Esophagus muscularis mucosa (tissue), 4 donors: ENCODE results near the gene TUBB. TPM values are rescaled to one million over a fixed set of nuclear protein-coding genes. Genes with fewer than 3 reads are reported as not detected.

ENCODE experiments used
- DNase-seq: peaks from one replicate; pipeline ENCODE4 v3.0.0-alpha.2; 2017; ENCODE audit errors: extremely low spot score
- H3K27ac ChIP-seq, 4 donors: fragments of 200-600 bp; sonication (generic); replicated peaks in 1 of 4; 1 replicate in 3 of 4; 2 replicates in 1 of 4; pipeline ENCODE4 v1.5.1; 2016 to 2019; ENCODE audit warnings: mild to moderate bottlenecking in 1 of 4
- H3K27me3 ChIP-seq, 4 donors: fragments of 200-600 bp; sonication (generic); one replicate each; pipeline versions ENCODE4 v1.5.1 to v1.6.0; 2016 to 2019
- H3K36me3 ChIP-seq, 4 donors: fragments of 200-600 bp; sonication (generic); one replicate each; pipeline ENCODE4 v1.5.1; 2016 to 2019
- H3K4me1 ChIP-seq, 4 donors: fragments of 200-600 bp; sonication (generic); one replicate each; pipeline ENCODE4 v1.5.1; 2016 to 2019
- H3K4me3 ChIP-seq, 4 donors: fragments of 200-600 bp; sonication (generic); 1 replicate in 2 of 4; 2 replicates in 2 of 4; pipeline ENCODE4 v1.5.1; 2016 to 2019; ENCODE audit warnings: mild to moderate bottlenecking in 4 of 4, moderate library complexity in 1 of 4
- H3K9me3 ChIP-seq, 4 donors: fragments of 200-600 bp; sonication (generic); 1 replicate in 3 of 4; 2 replicates in 1 of 4; pipeline ENCODE4 v1.5.1; 2016 to 2019
- EP300 ChIP-seq: sonication (generic); formaldehyde crosslinking; IDR thresholded peaks from one replicate; pipeline ENCODE4 v1.6.1; 2017; ENCODE audit warnings: antibody characterized with exemption
- POLR2A ChIP-seq: fragments of 450-650 bp; IDR thresholded peaks from one replicate; pipeline ENCODE4 v1.6.1; 2017; ENCODE audit warnings: antibody characterized with exemption, moderate library complexity, mild to moderate bottlenecking, low read depth
- POLR2AphosphoS5 ChIP-seq, 2 donors: sonication (generic); formaldehyde crosslinking; IDR thresholded peaks; one replicate each; pipeline ENCODE4 v1.6.1; 2017; ENCODE audit warnings: antibody characterized with exemption in 2 of 2
- WGBS: methylation state at CpG from one replicate; pipeline ENCODE4 v1.1.5; 2018; 5-methylcytosine and 5-hydroxymethylcytosine counted together
- intact Hi-C: fragments of 100-400 bp; cut with DNase I; formaldehyde crosslinking; loops from one replicate; pipeline ENCODE4 v1.15.1; 2023
- total RNA-seq, 4 donors: library from RNA; depleted of rRNA; stranded (reverse); fragments of >200 nt; gene quantifications; one replicate each; pipeline versions ENCODE4 v1.1.0 to v1.2.1, GENCODE V29; 2016
- TF ChIP-seq, protein P1 (sequence below), 3 experiments: fragments of 200-600 bp in 2 of 3; fragments of 450-650 bp in 1 of 3; sonication (generic) in 2 of 3; IDR thresholded peaks; one replicate each; pipeline ENCODE4 v1.5.1; 2017 to 2019; ENCODE audit warnings: antibody characterized with exemption in 3 of 3, mild to moderate bottlenecking in 2 of 3, moderate library complexity in 1 of 3

Gene TUBB
- total RNA-seq, 4 donors from 2014 or later: 208 to 398 (median 272) TPM

DNA sequence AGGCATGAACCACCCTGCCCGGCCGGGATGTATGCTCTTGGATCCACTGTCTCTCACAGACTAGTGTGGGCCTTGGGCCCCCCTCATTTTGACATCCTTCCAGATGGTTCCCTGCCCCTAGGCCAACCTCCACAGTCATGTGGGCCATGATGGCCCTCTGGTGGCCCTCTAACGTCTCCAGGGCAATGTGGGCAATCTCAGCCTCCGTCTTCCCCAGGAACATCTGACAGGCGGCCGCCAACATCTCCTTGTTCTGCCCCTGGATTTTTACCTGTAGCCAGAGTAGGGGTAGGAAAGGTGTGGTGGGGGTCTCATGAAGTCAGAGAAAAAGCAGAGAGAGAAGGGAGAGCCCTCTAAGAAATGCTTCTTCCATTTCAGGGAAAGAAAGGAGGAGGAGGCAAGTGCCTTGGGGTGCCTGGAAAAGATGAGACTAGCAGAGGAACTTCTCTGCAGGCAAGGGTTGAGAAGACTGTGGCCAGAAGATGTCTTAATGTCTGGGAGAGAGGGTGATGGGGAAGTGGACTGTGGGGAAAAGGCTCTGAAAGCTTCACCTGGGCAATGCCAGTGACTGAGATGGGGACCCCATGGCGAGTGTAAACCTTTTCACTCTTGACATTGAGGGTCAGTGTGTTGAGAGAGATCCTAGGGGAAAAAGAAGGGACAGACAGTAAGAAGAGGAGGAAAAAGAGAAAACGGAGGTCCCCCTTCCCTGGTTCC lies 21.1 kb downstream of the TUBB start:
- H3K4me3 ChIP-seq: peak overlapping the region; percentile 69 to 91 (median 84)
- H3K4me1 ChIP-seq: peaks cover 45 to 74% (median 62%) of the 10 kb centered on the region in 4 donors
- DNase-seq: no peak
- no peaks in the 10 kb centered on the region for H3K27me3 ChIP-seq
- peaks cover 19 to 52% (median 49%) of the 10 kb centered on the region in 4 donors for H3K36me3 ChIP-seq
- WGBS: 55% methylated on average over 8 of the region's 8 CpGs
- no peaks in the 10 kb centered on the region for H3K9me3 ChIP-seq
- H3K27ac ChIP-seq: peak overlapping the region; percentile 90 to 99 (median 90)
- intact Hi-C loops: loop anchor here (5.0 kb wide), 2 partner anchors 81 to 136 kb away; no protein-coding TSS in a partner anchor
- TF ChIP-seq POLR2AphosphoS5 (IDR thresholded peaks at IDR 0.05) (no peak), POLR2A (no peak), EP300 (no peak)
- TF ChIP-seq, protein P1, sequence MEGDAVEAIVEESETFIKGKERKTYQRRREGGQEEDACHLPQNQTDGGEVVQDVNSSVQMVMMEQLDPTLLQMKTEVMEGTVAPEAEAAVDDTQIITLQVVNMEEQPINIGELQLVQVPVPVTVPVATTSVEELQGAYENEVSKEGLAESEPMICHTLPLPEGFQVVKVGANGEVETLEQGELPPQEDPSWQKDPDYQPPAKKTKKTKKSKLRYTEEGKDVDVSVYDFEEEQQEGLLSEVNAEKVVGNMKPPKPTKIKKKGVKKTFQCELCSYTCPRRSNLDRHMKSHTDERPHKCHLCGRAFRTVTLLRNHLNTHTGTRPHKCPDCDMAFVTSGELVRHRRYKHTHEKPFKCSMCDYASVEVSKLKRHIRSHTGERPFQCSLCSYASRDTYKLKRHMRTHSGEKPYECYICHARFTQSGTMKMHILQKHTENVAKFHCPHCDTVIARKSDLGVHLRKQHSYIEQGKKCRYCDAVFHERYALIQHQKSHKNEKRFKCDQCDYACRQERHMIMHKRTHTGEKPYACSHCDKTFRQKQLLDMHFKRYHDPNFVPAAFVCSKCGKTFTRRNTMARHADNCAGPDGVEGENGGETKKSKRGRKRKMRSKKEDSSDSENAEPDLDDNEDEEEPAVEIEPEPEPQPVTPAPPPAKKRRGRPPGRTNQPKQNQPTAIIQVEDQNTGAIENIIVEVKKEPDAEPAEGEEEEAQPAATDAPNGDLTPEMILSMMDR (IDR thresholded peaks at IDR 0.05): no peak

DNA sequence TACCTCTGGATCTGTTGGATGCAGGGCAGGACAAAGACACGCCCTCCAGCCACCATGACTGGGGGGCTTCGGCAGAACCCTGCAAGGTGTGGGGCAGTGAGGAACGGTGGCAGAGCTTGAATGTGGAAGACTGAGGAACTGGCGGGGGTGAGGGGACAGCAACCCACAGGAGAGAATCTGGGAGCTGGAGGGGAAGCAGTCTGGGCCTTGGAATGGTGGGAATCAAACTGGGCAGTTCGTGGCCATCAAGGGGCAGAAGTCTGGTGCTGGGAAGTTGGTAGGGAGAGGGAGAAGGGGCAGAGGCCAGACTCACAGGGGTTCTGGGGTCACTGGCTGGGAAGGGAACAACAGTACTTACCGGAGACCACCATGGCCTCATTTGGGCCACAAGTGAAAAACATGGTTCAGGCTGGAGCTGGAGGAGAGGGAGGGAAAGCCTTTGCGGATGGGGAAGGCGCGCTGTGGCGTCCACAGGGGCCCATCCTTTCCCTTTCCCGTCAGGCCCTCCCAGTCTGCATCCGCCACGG lies 21.7 kb downstream of the TUBB start:
- peak overlapping the region; percentile 69 to 91 (median 84) for H3K4me3 ChIP-seq
- DNase-seq: no peak
- peaks cover 19 to 46% (median 43%) of the 10 kb centered on the region in 4 donors for H3K36me3 ChIP-seq
- H3K9me3 ChIP-seq: no peaks in the 10 kb centered on the region
- H3K27me3 ChIP-seq: no peaks in the 10 kb centered on the region
- TF ChIP-seq POLR2AphosphoS5 (IDR thresholded peaks at IDR 0.05) (no peak), POLR2A (no peak), EP300 (no peak)
- TF ChIP-seq, protein P1 (IDR thresholded peaks at IDR 0.05): no peak
- WGBS: 8% methylated on average over 13 of the region's 13 CpGs
- peaks cover 43 to 73% (median 60%) of the 10 kb centered on the region in 4 donors for H3K4me1 ChIP-seq
- peak overlapping the region; percentile 90 to 99 (median 90) for H3K27ac ChIP-seq
- intact Hi-C loops: loop anchor here (5.0 kb wide), 2 partner anchors 80 to 135 kb away; no protein-coding TSS in a partner anchor

DNA sequence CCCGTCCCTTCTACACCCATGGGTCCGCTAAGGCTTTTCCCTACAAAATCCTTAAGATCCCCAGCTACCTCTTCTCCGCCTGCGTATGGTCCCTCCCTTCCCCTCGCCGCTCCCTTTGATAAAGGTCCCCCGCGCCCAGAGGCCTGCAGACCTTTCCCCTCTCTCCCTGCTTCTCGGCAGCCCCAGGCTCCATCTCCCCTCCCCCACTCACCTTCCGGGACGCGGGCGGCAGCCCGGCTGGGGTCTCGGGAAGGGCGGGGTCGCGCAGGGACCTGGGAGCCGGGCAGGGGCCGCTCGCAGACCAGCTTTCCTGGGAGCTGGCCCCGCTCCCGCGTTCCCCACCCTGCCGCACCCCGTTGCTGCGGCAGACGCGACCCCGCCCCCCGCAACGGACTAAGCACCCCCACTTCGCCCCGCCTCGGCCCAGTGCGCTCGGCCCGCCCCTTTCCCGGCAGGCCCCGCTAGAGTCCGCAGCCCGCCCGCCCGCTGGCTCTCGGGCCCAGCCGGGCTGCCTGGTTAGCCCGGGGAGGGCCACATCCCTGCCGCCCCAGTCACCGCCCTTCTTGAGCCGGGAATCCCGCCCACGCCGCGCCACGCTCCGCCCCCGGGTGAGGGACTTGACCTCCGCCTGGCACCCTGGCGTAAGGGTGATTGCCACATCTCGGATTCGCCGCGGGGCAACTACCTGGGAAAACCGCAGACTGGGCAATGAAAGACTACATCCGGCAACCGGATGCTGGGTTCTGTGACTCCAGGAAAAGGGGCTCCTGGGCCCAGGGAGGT lies 22.4 kb downstream of the TUBB start, which contains the start of gene FLOT1:
Gene FLOT1 (minus strand): TSS at position 372 of the 783 bp plus-strand sequence. CDS start 498 bp downstream, outside the sequence.
- TF ChIP-seq, protein P1 (IDR thresholded peaks at IDR 0.05): no peak
- TF ChIP-seq POLR2A: peak; percentile 86
- TF ChIP-seq POLR2AphosphoS5 (IDR thresholded peaks at IDR 0.05): peak; percentile 89 to 90
- Histone ChIP-seq H3K4me1 (peaks cover 40 to 66% (median 54%) of the 10 kb centered on the region in 4 donors), H3K27ac (peak within 1 kb of the TSS; percentile 90 to 99 (median 90)), H3K4me3 (peak within 1 kb of the TSS; percentile 69 to 91 (median 84)), H3K27me3 (no peaks in the 10 kb centered on the region), H3K36me3 (peaks cover 19 to 39% (median 37%) of the 10 kb centered on the region in 4 donors), H3K9me3 (no peaks in the 10 kb centered on the region)
- intact Hi-C loops: loop anchor here (5.0 kb wide), 2 partner anchors 80 to 135 kb away; no protein-coding TSS in a partner anchor
- 0% methylated on average over 19 of the region's 66 CpGs for WGBS
- DNase-seq: peak; percentile 99

DNA sequence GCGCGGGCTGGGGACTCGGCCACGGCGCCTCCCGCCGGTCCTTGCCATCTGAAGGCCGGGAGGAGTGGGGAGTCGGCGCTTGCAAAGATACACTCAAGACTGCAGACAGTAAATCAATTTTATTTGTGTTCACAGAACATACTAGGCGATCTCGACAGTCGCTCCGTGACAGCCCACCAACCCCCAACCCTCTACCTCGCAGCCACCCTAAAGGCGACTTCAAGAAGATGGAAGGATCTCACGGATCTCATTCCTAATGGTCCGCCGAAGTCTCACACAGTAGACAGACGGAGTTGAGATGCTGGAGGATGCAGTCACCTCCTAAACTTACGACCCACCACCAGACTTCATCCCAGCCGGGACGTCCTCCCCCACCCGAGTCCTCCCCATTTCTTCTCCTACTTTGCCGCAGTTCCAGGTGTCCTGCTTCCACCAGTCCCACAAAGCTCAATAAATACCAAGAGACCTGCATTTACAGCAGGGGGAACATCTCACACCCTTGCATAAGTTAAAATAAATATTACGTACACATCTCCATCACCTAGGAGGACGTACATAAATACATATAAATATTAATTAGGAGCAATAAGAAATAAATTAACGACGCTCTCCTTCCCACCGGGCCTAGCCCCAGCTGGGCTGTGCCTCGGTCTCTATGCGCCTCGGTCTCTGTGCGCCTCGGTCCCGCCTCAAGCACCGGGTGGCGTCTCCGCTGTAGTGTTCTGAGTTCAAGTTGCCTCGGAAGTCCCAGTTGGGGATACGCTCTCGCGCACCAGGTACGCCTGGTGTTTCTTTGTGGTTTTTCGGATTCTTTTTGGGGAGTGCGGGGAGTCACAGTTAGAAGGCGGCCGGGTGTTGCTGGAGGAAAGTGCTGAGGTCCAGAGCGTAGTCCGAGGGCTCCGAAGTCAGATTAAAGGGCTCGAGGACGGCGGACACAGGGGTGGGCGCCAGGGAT lies 23.2 kb downstream of the TUBB start:
- H3K27ac ChIP-seq: peak overlapping the region; percentile 90 to 99 (median 90)
- no peak for DNase-seq
- intact Hi-C loops: loop anchor here (5.0 kb wide), 2 partner anchors 79 to 134 kb away; no protein-coding TSS in a partner anchor
- peak overlapping the region; percentile 69 to 91 (median 84) for H3K4me3 ChIP-seq
- peaks cover 15 to 31% (median 28%) of the 10 kb centered on the region in 4 donors for H3K36me3 ChIP-seq
- H3K27me3 ChIP-seq: no peaks in the 10 kb centered on the region
- no peaks in the 10 kb centered on the region for H3K9me3 ChIP-seq
- 17% methylated on average over 48 of the region's 55 CpGs for WGBS
- H3K4me1 ChIP-seq: peaks cover 33 to 64% (median 50%) of the 10 kb centered on the region in 4 donors
- TF ChIP-seq, protein P1 (IDR thresholded peaks at IDR 0.05): no peak
- TF ChIP-seq POLR2AphosphoS5 (IDR thresholded peaks at IDR 0.05) (no peak), EP300 (no peak), POLR2A (peak; percentile 38)
